Islet of Langerhans (tissue), 1 donor: ENCODE results near the gene DLL1.

Experiments used
- FAIRE-seq: peaks from one replicate; lab custom pipeline; 2011; peaks lifted over from hg19 to GRCh38; lab: Jason Lieb, UNC

Gene DLL1

GRCh38 chr6:170294813-170295509 is 4.1 kb upstream of the DLL1 start:
- no peak for FAIRE-seq

GRCh38 chr6:170294298-170294730 is 3.4 kb upstream of the DLL1 start:
- no peak for FAIRE-seq

GRCh38 chr6:170293341-170294231 is 2.7 kb upstream of the DLL1 start:
- no peak for FAIRE-seq

GRCh38 chr6:170292407-170293158 is 1.7 kb upstream of the DLL1 start:
- no peak for FAIRE-seq

- no peak for FAIRE-seq
These were observed 1.2 kb upstream of the DLL1 start for GRCh38 chr6:170292111-170292406.

- FAIRE-seq, result no peak
These were observed 613 bp upstream of the DLL1 start for GRCh38 chr6:170291271-170292110.

GRCh38 chr6:170289951-170290295 is 955 bp downstream of the DLL1 start:
- FAIRE-seq, result no peak

GRCh38 chr6:170289180-170289931 is 1.5 kb downstream of the DLL1 start:
- no peak for FAIRE-seq

- FAIRE-seq, result no peak
These were observed 2.1 kb downstream of the DLL1 start for GRCh38 chr6:170288852-170289179.

GRCh38 chr6:170288091-170288631 is 2.7 kb downstream of the DLL1 start:
- no peak for FAIRE-seq

- no peak for FAIRE-seq
These were observed 3.5 kb downstream of the DLL1 start for GRCh38 chr6:170287371-170287876.

GRCh38 chr6:170286934-170287265 is 4.0 kb downstream of the DLL1 start:
- FAIRE-seq, result no peak

- FAIRE-seq, result no peak
These were observed 4.5 kb downstream of the DLL1 start for GRCh38 chr6:170286246-170286933.

- no peak for FAIRE-seq
These were observed 5.4 kb downstream of the DLL1 start for GRCh38 chr6:170285482-170285881.

- no peak for FAIRE-seq
These were observed 5.9 kb downstream of the DLL1 start for GRCh38 chr6:170284866-170285469.

GRCh38 chr6:170284126-170284773 is 6.6 kb downstream of the DLL1 start:
- FAIRE-seq, result no peak

- no peak for FAIRE-seq
These were observed 7.4 kb downstream of the DLL1 start for GRCh38 chr6:170283212-170284081.

- no peak for FAIRE-seq
These were observed 8.2 kb downstream of the DLL1 start for GRCh38 chr6:170282512-170283158.
